Endothelial cell of umbilical vein (primary cell): ENCODE data around the gene TRIM68. TPM values are rescaled to one million over a fixed set of nuclear protein-coding genes. Genes with fewer than 3 reads are reported as not detected.

Experiments
- BruUV-seq: library from RNA; stranded (reverse); fragments of 400-500 nt; replicated peaks from 2 replicates; lab custom pipeline; 2021; lab: Mats Ljungman, UMichigan
- CTCF ChIA-PET: fragments of 300-600, 350-600 bp; sonication (Branson Sonifier 250); formaldehyde crosslinking; loops from one replicate; lab custom pipeline; 2021; ENCODE audit warnings: antibody characterized with exemption, inconsistent platforms; lab: Charles Lee
- POLR2A ChIA-PET: fragments of 300-600, 350-600 bp; sonication (Branson Sonifier 250); formaldehyde crosslinking; loops from one replicate; lab custom pipeline; 2021; ENCODE audit warnings: antibody characterized with exemption, inconsistent platforms; lab: Charles Lee
- DNase-seq: peaks from one replicate; pipeline ENCODE4 v3.0.0-alpha.2; 2011; ENCODE audit warnings: low read depth, low spot score
- FAIRE-seq: peaks from 2 replicates; lab custom pipeline; 2011; peaks lifted over from hg19 to GRCh38; lab: Jason Lieb, UNC
- H2AFZ ChIP-seq: 2 replicates; pipeline ENCODE4 v1.6.0; 2012; ENCODE audit warnings: low read depth, low read length, control low read depth, inconsistent platforms
- H3K27ac ChIP-seq: 2 replicates; pipeline ENCODE4 v1.5.1; 2011; ENCODE audit warnings: low read depth, mild to moderate bottlenecking, control low read depth, low read length, moderate library complexity; ENCODE audit not compliant: insufficient read depth
- H3K27me3 ChIP-seq, 2 experiments: 2 replicates each; pipeline versions ENCODE4 v1.6.0 to v1.6.1; 2011; ENCODE audit warnings: low read length in 2 of 2, mixed read lengths in 1 of 2; ENCODE audit not compliant: control insufficient read depth in 2 of 2, insufficient read depth in 2 of 2
- H3K36me3 ChIP-seq, 2 experiments: 2 replicates in 1 of 2; 3 replicates in 1 of 2; pipeline ENCODE4 v1.5.1; 2011; ENCODE audit warnings: low read length in 2 of 2, mild to moderate bottlenecking in 1 of 2, moderate library complexity in 1 of 2; ENCODE audit not compliant: control insufficient read depth in 2 of 2, insufficient read depth in 2 of 2; ENCODE audit errors: extremely low read depth in 1 of 2
- H3K4me1 ChIP-seq: 3 replicates; pipeline ENCODE4 v1.5.1; 2011; ENCODE audit warnings: mild to moderate bottlenecking, low read length; ENCODE audit not compliant: control insufficient read depth, insufficient read depth; ENCODE audit errors: extremely low read depth
- H3K4me2 ChIP-seq: 2 replicates; pipeline ENCODE4 v1.6.1; 2011; ENCODE audit warnings: low read length, control low read depth, mixed read lengths; ENCODE audit not compliant: insufficient read depth
- H3K4me3 ChIP-seq, 3 experiments: fragments of 200-600 bp in 1 of 3; sonication (generic), shearing (Covaris generic) in 1 of 3; replicated peaks in 1 of 3; 2 replicates each; pipeline ENCODE4 v1.5.1; 2011 to 2016; ENCODE audit warnings: control low read depth in 3 of 3, low read length in 3 of 3, mild to moderate bottlenecking in 2 of 3, inconsistent platforms in 1 of 3, low read depth in 1 of 3, moderate library complexity in 1 of 3; ENCODE audit not compliant: insufficient read depth in 1 of 3
- H3K79me2 ChIP-seq: 2 replicates; pipeline ENCODE4 v1.6.0; 2012; ENCODE audit warnings: low read length, inconsistent platforms; ENCODE audit not compliant: control insufficient read depth, insufficient read depth
- H3K9ac ChIP-seq: replicated peaks from 2 replicates; pipeline ENCODE3; 2011; ENCODE audit warnings: low read length, control low read depth; ENCODE audit not compliant: insufficient read depth; ENCODE audit errors: extremely low read depth
- H3K9me1 ChIP-seq: replicated peaks from 3 replicates; pipeline ENCODE4 v1.6.0; 2011; ENCODE audit warnings: mild to moderate bottlenecking, low read length; ENCODE audit not compliant: control insufficient read depth, insufficient read depth; ENCODE audit errors: extremely low read depth
- H3K9me3 ChIP-seq: replicated peaks from 2 replicates; pipeline ENCODE4 v1.5.1; 2012; ENCODE audit warnings: low read length, inconsistent platforms; ENCODE audit not compliant: control insufficient read depth, insufficient read depth
- H4K20me1 ChIP-seq: replicated peaks from 2 replicates; pipeline ENCODE3; 2011; ENCODE audit warnings: mild to moderate bottlenecking, low read length; ENCODE audit not compliant: control insufficient read depth, insufficient read depth; ENCODE audit errors: extremely low read depth
- EZH2 ChIP-seq: IDR thresholded peaks from 2 replicates; pipeline ENCODE4 v1.6.1; 2012; ENCODE audit warnings: borderline replicate concordance, low read depth, mild to moderate bottlenecking, moderate library complexity, low read length, inconsistent platforms; ENCODE audit not compliant: severe bottlenecking
- FOS ChIP-seq: IDR thresholded peaks from 2 replicates; pipeline ENCODE4 v1.6.1; 2011; ENCODE audit warnings: mild to moderate bottlenecking, low read length, moderate library complexity, borderline replicate concordance; ENCODE audit not compliant: insufficient read depth
- GATA2 ChIP-seq: IDR thresholded peaks from 2 replicates; pipeline ENCODE4 v1.7.0; 2011; ENCODE audit warnings: low read depth, mild to moderate bottlenecking, moderate library complexity, mixed read lengths, low read length; ENCODE audit not compliant: insufficient read length, insufficient read depth
- JUN ChIP-seq: IDR thresholded peaks from 2 replicates; pipeline ENCODE4 v1.6.1; 2011; ENCODE audit warnings: borderline replicate concordance, low read depth; ENCODE audit not compliant: insufficient read length, insufficient read depth
- MYC ChIP-seq: IDR thresholded peaks from one replicate; pipeline ENCODE4 v1.6.1; 2011; ENCODE audit warnings: mild to moderate bottlenecking, low read depth, low read length
- POLR2A ChIP-seq: IDR thresholded peaks from 2 replicates; pipeline ENCODE4 v1.6.1; 2012; ENCODE audit warnings: low read depth, mild to moderate bottlenecking, control low read depth, low read length
- POLR2AphosphoS5 ChIP-seq: IDR thresholded peaks from 2 replicates; pipeline ENCODE4 v1.6.1; 2012; ENCODE audit warnings: low read depth, mild to moderate bottlenecking, control low read depth, low read length, moderate library complexity; ENCODE audit not compliant: insufficient read depth
- dilution Hi-C: fragments of 300-500 bp; cut with MboI; formaldehyde crosslinking; loops from one replicate; pipeline ENCODE4 v1.15.0; 2019; ENCODE audit warnings: low sequenced_read_pairs; ENCODE audit not compliant: extremely low pct_ligation_motif_present
- intact Hi-C: fragments of 100-400 bp; cut with micrococcal nuclease; formaldehyde crosslinking; loops from one replicate; pipeline ENCODE4 v1.10.0; 2022
- polyA plus RNA-seq, 4 experiments: library from polyadenylated mRNA; depleted of rRNA in 3 of 4; stranded (reverse) in 3 of 4; unstranded in 1 of 4; fragments of >200 nt; gene quantifications; 2 replicates each; pipeline versions ENCODE4 v1.2.1 to v1.2.3, GENCODE V29; 2011 to 2012; ENCODE audit warnings: missing spikeins in 1 of 4
- total RNA-seq: library from RNA; stranded (reverse); gene quantifications from 2 replicates; pipeline ENCODE4 v1.2.3, GENCODE V29; 2021
- TF ChIP-seq, protein P1 (sequence below): IDR thresholded peaks from 2 replicates; pipeline ENCODE4 v1.6.1; 2011; ENCODE audit not compliant: insufficient read depth, insufficient read length
- TF ChIP-seq, protein P2 (sequence below), 2 donors: IDR thresholded peaks; 1 replicate in 1 of 2; 2 replicates in 1 of 2; pipeline ENCODE4 v1.5.1; 2011; ENCODE audit warnings: low read length in 2 of 2, mild to moderate bottlenecking in 2 of 2, moderate library complexity in 2 of 2, control low read depth in 1 of 2, inconsistent platforms in 1 of 2, low read depth in 1 of 2; ENCODE audit not compliant: insufficient read depth in 1 of 2; ENCODE audit errors: extremely low read depth in 1 of 2

Gene TRIM68
- total and polyA plus RNA-seq, 2 donors (not counting 3 experiments of a cell fraction or from before 2014, with no cell fraction given): 8.1 to 11.3 TPM

DNA sequence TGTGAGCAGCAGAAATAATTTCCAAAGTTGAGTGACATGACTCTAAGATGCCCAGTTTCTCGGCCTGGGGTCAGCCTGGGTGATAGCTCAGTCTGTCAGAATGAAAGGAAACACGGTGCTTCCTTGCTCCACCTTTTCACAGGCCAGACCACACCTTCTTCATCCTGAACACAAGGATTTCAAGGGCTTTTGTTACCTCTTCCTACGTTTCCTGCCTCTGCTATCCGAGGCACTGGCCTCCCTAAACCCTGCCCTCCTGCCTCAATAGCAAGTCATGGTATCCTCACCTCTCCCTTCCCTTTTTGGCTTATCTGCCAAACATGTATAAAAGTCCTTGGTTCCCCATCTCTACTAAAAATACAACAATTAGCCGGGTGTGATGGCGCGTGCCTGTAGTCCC lies 34.0 kb upstream of the TRIM68 start:
- DNase-seq (no peak), FAIRE-seq (no peak)
- Histone ChIP-seq H3K9ac (no peak overlapping the region), H3K79me2 (no peaks in the 10 kb centered on the region), H3K9me1 (no peaks in the 10 kb centered on the region), H3K4me1 (no peaks in the 10 kb centered on the region), H3K27me3 (no peaks in the 10 kb centered on the region), H3K9me3 (no peaks in the 10 kb centered on the region), H3K36me3 (no peaks in the 10 kb centered on the region), H2AFZ (no peak overlapping the region), H3K4me2 (no peak overlapping the region), H4K20me1 (no peaks in the 10 kb centered on the region), H3K4me3 (no peak overlapping the region), H3K27ac (no peak overlapping the region)
- TF ChIP-seq GATA2: no peak
- TF ChIP-seq, protein P1, sequence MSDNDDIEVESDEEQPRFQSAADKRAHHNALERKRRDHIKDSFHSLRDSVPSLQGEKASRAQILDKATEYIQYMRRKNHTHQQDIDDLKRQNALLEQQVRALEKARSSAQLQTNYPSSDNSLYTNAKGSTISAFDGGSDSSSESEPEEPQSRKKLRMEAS: no peak
- no peak for TF ChIP-seq EZH2
- BruUV-seq: no TSS peak
- ChIA-PET POLR2A (no interaction called here), CTCF (no interaction called here)
- intact Hi-C loops (no loop called here), dilution Hi-C loops (no loop called here)

DNA sequence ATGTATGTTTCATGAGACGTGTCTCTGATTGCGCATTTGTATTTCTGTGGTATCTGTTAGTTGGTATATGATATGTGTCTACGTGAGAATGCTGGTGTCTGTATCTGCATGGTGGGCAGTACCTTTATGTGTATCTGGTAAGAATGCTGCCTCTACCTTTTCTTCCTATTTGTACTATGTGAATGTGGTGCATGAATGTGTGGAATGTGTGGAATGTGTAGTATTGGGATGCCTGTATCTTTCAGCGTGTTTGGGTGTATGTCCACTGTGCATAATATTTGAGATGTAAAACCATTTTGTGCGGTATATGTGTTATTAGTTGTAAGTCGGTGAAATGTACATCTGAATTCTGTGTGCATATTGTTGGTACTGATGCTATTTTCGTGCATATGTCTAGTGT lies 33.5 kb upstream of the TRIM68 start:
- no peaks in the 10 kb centered on the region for H3K4me1 ChIP-seq
- TF ChIP-seq POLR2AphosphoS5 (no peak), POLR2A (no peak), GATA2 (no peak), MYC (no peak), JUN (no peak), FOS (no peak), EZH2 (no peak)
- TF ChIP-seq, protein P2, sequence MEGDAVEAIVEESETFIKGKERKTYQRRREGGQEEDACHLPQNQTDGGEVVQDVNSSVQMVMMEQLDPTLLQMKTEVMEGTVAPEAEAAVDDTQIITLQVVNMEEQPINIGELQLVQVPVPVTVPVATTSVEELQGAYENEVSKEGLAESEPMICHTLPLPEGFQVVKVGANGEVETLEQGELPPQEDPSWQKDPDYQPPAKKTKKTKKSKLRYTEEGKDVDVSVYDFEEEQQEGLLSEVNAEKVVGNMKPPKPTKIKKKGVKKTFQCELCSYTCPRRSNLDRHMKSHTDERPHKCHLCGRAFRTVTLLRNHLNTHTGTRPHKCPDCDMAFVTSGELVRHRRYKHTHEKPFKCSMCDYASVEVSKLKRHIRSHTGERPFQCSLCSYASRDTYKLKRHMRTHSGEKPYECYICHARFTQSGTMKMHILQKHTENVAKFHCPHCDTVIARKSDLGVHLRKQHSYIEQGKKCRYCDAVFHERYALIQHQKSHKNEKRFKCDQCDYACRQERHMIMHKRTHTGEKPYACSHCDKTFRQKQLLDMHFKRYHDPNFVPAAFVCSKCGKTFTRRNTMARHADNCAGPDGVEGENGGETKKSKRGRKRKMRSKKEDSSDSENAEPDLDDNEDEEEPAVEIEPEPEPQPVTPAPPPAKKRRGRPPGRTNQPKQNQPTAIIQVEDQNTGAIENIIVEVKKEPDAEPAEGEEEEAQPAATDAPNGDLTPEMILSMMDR (IDR thresholded peaks at IDR 0.05; ENCODE audit: extremely low read depth in 1 of 2, insufficient read depth in 1 of 2, low read depth in 1 of 2, low read length in 2 of 2): no peak
- TF ChIP-seq, protein P1: no peak
- no TSS peak for BruUV-seq
- intact Hi-C loops (no loop called here), dilution Hi-C loops (no loop called here)
- H3K9me1 ChIP-seq: no peaks in the 10 kb centered on the region
- no peak overlapping the region for H3K4me2 ChIP-seq
- H4K20me1 ChIP-seq: no peaks in the 10 kb centered on the region
- ChIA-PET POLR2A (no interaction called here), CTCF (no interaction called here)
- H3K27me3 ChIP-seq: no peaks in the 10 kb centered on the region
- H3K79me2 ChIP-seq: no peaks in the 10 kb centered on the region
- no peaks in the 10 kb centered on the region for H3K36me3 ChIP-seq
- DNase-seq (no peak), FAIRE-seq (no peak)
- no peak overlapping the region for H3K27ac ChIP-seq
- no peak overlapping the region for H2AFZ ChIP-seq
- H3K4me3 ChIP-seq: no peak overlapping the region
- no peaks in the 10 kb centered on the region for H3K9me3 ChIP-seq
- no peak overlapping the region for H3K9ac ChIP-seq
